Retinal pigment epithelial cell (primary cell): ENCODE measurements around the gene HS3ST6.
"Not testable (repeated sequence)": the region's sequence is repeated elsewhere in the genome, so short reads cannot be mapped to it uniquely, and the experiment has no call there.

Experiments used
- DNase-seq: peaks from one replicate; pipeline ENCODE4 v3.0.0-alpha.2; 2010; ENCODE audit warnings: low read depth
- H3K4me3 ChIP-seq: 2 replicates; pipeline ENCODE4 v1.5.1; 2011; ENCODE audit warnings: mild to moderate bottlenecking, low read length, control low read depth, moderate library complexity
- TF ChIP-seq, protein P1 (sequence below): conservative IDR thresholded peaks from 2 replicates; pipeline ENCODE4 v1.5.1; 2011; ENCODE audit warnings: low read depth, low read length, control low read depth, inconsistent platforms

The HS3ST6 gene

GRCh38 chr16:1877804-1878203, 40.4 kb downstream of the HS3ST6 start:
- H3K4me3 ChIP-seq = no peak overlapping the region
- DNase-seq = no peak
- TF ChIP-seq, protein P1, sequence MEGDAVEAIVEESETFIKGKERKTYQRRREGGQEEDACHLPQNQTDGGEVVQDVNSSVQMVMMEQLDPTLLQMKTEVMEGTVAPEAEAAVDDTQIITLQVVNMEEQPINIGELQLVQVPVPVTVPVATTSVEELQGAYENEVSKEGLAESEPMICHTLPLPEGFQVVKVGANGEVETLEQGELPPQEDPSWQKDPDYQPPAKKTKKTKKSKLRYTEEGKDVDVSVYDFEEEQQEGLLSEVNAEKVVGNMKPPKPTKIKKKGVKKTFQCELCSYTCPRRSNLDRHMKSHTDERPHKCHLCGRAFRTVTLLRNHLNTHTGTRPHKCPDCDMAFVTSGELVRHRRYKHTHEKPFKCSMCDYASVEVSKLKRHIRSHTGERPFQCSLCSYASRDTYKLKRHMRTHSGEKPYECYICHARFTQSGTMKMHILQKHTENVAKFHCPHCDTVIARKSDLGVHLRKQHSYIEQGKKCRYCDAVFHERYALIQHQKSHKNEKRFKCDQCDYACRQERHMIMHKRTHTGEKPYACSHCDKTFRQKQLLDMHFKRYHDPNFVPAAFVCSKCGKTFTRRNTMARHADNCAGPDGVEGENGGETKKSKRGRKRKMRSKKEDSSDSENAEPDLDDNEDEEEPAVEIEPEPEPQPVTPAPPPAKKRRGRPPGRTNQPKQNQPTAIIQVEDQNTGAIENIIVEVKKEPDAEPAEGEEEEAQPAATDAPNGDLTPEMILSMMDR = no peak

- TF ChIP-seq, protein P1 = no peak
- DNase-seq = no peak
- H3K4me3 ChIP-seq = no peak overlapping the region
Observed at GRCh38 chr16:1877089-1877488, 41.1 kb downstream of the HS3ST6 start.

DNA sequence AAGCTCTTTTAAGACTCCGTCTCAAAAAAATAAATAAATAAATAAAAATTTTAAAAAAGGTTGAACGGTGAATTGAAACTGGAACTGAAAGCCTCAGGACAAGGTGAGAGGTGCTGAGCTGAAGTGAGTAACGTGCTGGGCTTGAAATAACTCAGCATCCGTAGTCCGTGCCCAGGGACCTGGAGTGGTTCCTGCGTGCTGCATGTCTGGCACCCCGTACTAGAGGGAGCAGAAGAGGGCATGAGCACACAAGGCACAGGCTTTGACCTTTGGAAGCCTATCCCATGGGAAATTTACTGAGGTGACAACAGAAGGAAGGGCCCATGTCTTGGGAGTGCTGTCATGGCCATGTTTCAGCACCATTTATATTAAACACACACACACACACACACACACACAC, 41.7 kb downstream of the HS3ST6 start:
- H3K4me3 ChIP-seq = no peak overlapping the region
- TF ChIP-seq, protein P1 = no peak
- no peak for DNase-seq

GRCh38 chr16:1876066-1876465, 42.1 kb downstream of the HS3ST6 start:
- not testable (repeated sequence) for DNase-seq, H3K4me3 ChIP-seq

DNA sequence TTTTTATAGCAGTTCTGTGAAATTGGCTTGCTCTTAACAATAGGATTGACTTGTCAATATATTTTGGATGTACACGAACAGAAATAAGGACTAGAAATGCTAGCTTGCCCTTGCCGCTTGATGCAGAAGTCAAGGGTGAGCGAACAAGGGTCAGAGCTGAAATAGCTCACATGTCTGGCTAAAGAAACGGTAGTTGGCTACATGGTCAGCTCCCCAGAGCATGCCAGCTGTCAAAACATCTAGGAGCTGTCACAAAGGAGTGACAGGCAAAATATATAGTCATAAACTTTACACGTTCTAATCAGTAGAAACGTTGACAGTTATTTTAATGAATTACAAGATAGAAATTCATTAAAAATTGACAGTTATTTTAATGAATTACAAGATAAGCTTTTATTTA, 43.4 kb downstream of the HS3ST6 start:
- DNase-seq = no peak
- TF ChIP-seq, protein P1 = no peak
- no peak overlapping the region for H3K4me3 ChIP-seq

GRCh38 chr16:1871974-1872635, 46.1 kb downstream of the HS3ST6 start, which contains the start of gene MEIOB:
Gene MEIOB (minus strand): TSS chr16:1872164. CDS start chr16:1868175, 3,989 bp downstream.
- peak within 1 kb of the TSS; percentile 8 for H3K4me3 ChIP-seq
- no peak for DNase-seq

GRCh38 chr16:1870365-1871082, 47.7 kb downstream of the HS3ST6 start:
- H3K4me3 ChIP-seq = no peak overlapping the region
- TF ChIP-seq, protein P1 = no peak
- DNase-seq = no peak

More at GRCh38 chr16:1871974-1872635, 46.1 kb downstream of the HS3ST6 start, which contains the start of gene MEIOB:
- TF ChIP-seq, protein P1 = no peak
